Activated CD4-positive, alpha-beta T cell treated with anti-CD3 and anti-CD28 coated beads, Interleukin-2, amount 10 ng/mL, durations not matched to agents 24 days and 14 days (primary cell): ENCODE results near the gene COL13A1. TPM values are rescaled to one million over a fixed set of nuclear protein-coding genes. Genes with fewer than 3 reads are reported as not detected.

Experiments used
- DNase-seq: peaks from one replicate; pipeline ENCODE4 v3.0.0; 2022
- H3K27ac Mint-ChIP-seq: one replicate; pipeline ENCODE4 v1.8.0; 2022; ENCODE audit warnings: mild to moderate bottlenecking, mixed read lengths
- H3K27me3 Mint-ChIP-seq: one replicate; pipeline ENCODE4 v1.8.0; 2022; ENCODE audit warnings: mixed read lengths
- H3K36me3 Mint-ChIP-seq: one replicate; pipeline ENCODE4 v1.8.0; 2022; ENCODE audit warnings: low read depth, mild to moderate bottlenecking, mixed read lengths
- H3K4me1 Mint-ChIP-seq: one replicate; pipeline ENCODE4 v1.8.0; 2021; ENCODE audit warnings: mixed read lengths
- H3K4me3 Mint-ChIP-seq: one replicate; pipeline ENCODE4 v1.8.0; 2022; ENCODE audit warnings: mild to moderate bottlenecking, moderate library complexity, mixed read lengths
- H3K9me3 Mint-ChIP-seq: one replicate; pipeline ENCODE4 v1.8.0; 2021; ENCODE audit warnings: mixed read lengths
- intact Hi-C: fragments of 100-400 bp; cut with micrococcal nuclease; formaldehyde crosslinking; loops from one replicate; pipeline ENCODE4 v1.15.1; 2023
- total RNA-seq: library from RNA; stranded (reverse); gene quantifications from 2 replicates; pipeline ENCODE4 v1.2.3, GENCODE V29; 2022

Gene COL13A1
- total RNA-seq, 1 donor from 2014 or later = not detected

DNA sequence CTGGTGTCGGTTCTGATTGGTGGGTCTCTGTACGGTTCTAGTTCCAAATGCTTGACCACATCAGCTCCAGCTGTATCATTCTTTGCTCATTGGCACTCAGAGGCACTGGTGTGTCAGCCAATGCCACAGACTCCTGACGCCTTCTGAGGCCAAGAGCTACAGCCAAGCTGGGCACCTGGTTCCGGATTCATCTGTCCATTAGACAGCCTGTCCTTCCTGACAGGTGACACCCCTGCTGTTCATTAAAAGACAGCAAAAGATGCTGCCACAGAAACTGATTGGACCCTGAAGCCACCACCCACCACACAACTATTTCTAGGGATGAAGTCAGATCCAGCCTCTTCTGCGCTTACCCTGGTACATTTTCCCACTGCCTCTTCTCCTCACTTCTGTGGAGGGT is 35.6 kb downstream of the COL13A1 start:
- intact Hi-C loops = no loop called here
- peaks cover 8% of the 10 kb centered on the region for H3K27me3 Mint-ChIP-seq
- H3K4me3 Mint-ChIP-seq = no peak overlapping the region
- no peak for DNase-seq
- no peaks in the 10 kb centered on the region for H3K4me1 Mint-ChIP-seq
- no peak overlapping the region for H3K27ac Mint-ChIP-seq
- H3K9me3 Mint-ChIP-seq = no peaks in the 10 kb centered on the region
- H3K36me3 Mint-ChIP-seq = no peaks in the 10 kb centered on the region

DNA sequence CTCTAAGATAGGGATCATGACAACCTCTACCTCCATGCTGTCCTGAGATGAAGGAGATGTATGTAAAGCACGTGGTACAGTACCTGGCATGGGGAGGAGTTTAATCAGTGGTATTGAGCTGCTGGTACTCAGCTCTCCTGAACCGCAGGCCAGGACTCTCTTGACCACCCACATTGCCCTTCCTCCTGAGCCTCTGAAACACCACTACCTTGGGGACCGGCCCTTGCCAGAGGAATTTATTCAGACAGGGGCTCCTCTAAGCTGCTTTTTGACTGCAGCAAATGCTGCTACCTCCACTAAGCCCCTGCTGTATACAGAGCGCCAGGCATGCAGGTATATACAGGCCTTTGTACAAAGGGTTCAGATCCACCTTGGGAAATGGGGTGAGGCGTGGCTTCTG is 36.7 kb downstream of the COL13A1 start:
- H3K4me1 Mint-ChIP-seq = no peaks in the 10 kb centered on the region
- intact Hi-C loops = no loop called here
- no peaks in the 10 kb centered on the region for H3K9me3 Mint-ChIP-seq
- no peaks in the 10 kb centered on the region for H3K36me3 Mint-ChIP-seq
- H3K27me3 Mint-ChIP-seq = peaks cover 8% of the 10 kb centered on the region
- DNase-seq = no peak
- no peak overlapping the region for H3K27ac Mint-ChIP-seq
- no peak overlapping the region for H3K4me3 Mint-ChIP-seq

- intact Hi-C loops = no loop called here
- Mint-ChIP-seq H3K36me3 (no peaks in the 10 kb centered on the region), H3K4me1 (no peaks in the 10 kb centered on the region), H3K27ac (no peak overlapping the region), H3K4me3 (no peak overlapping the region), H3K9me3 (no peaks in the 10 kb centered on the region), H3K27me3 (peaks cover 8% of the 10 kb centered on the region)
- DNase-seq = no peak
Observed at GRCh38 chr10:69838853-69839252, 37.1 kb downstream of the COL13A1 start.

- Mint-ChIP-seq H3K27ac (no peak overlapping the region), H3K27me3 (peaks cover 7% of the 10 kb centered on the region), H3K36me3 (no peaks in the 10 kb centered on the region), H3K4me3 (no peak overlapping the region), H3K9me3 (no peaks in the 10 kb centered on the region), H3K4me1 (no peaks in the 10 kb centered on the region)
- no peak for DNase-seq
- intact Hi-C loops = no loop called here
Observed at GRCh38 chr10:69839696-69840345, 38.1 kb downstream of the COL13A1 start.

GRCh38 chr10:69840773-69841172 is 39.1 kb downstream of the COL13A1 start:
- Mint-ChIP-seq H3K4me3 (no peak overlapping the region), H3K36me3 (no peaks in the 10 kb centered on the region), H3K27me3 (peaks cover 8% of the 10 kb centered on the region), H3K27ac (no peak overlapping the region), H3K9me3 (no peaks in the 10 kb centered on the region), H3K4me1 (no peaks in the 10 kb centered on the region)
- intact Hi-C loops = no loop called here
- no peak for DNase-seq

DNA sequence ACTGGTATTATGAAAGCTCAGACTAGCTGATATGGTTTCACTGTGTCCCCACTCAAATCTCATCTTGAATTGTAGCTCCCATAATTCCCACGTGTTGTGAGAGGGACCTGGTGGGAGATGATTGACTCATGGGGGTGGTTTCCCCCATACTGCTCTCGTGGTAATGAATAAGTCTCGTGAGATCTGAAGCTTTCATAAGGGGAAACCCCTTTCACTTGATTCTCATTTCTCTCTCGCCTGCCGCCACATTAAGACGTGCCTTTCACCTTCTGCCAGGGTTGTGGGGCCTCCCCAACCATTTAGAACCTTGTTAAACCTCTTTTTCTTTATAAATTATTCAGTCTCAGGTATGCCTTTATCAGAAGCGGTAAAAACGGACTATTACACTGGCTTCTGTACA is 40.3 kb downstream of the COL13A1 start:
- no peak overlapping the region for H3K4me3 Mint-ChIP-seq
- DNase-seq = no peak
- H3K36me3 Mint-ChIP-seq = no peaks in the 10 kb centered on the region
- H3K9me3 Mint-ChIP-seq = no peaks in the 10 kb centered on the region
- H3K27ac Mint-ChIP-seq = no peak overlapping the region
- intact Hi-C loops = no loop called here
- H3K4me1 Mint-ChIP-seq = no peaks in the 10 kb centered on the region
- peaks cover 10% of the 10 kb centered on the region for H3K27me3 Mint-ChIP-seq

DNA sequence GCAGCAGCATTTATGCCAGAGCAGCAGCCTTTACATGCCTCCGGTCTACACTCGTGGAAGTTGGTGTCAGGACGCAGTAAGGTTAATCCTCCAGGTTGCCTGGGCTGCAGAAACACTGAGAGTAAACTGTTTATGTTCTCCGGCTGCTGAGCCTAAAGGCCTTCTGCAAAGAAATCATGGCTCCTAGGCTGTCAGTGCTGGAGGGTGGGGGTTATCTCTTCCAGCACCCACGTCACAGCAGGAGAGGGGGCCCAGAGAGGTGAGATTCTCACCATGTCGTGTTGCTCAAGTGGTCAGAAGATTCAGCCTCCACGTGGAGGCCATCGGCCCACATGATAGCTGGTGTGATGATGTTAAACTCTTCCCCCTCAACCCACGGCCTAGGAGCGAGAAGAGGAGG is 41.2 kb downstream of the COL13A1 start:
- no peak overlapping the region for H3K4me3 Mint-ChIP-seq
- intact Hi-C loops = no loop called here

DNA sequence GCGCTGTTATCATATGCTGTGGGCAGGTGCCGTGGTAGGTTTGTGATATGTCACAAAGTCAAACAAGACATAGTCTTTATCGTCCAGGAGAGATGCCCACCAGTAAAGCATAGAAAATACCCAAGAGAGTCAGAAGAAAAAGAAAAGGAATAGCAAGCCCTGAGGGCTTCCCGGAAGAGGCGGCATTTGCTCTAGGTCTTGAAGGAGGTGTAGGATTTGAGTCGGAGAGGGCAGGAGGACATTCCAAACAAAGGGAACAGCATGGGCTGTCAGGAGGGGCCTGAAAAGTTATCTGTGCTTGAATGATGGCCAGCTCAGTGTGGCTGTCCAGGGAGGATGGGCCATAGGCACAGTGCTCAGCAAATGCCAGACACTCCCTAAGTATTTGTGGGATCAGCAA is 42.2 kb downstream of the COL13A1 start:
- Mint-ChIP-seq H3K9me3 (no peaks in the 10 kb centered on the region), H3K36me3 (no peaks in the 10 kb centered on the region), H3K4me3 (no peak overlapping the region), H3K4me1 (no peaks in the 10 kb centered on the region), H3K27ac (no peak overlapping the region), H3K27me3 (peaks cover 14% of the 10 kb centered on the region)
- intact Hi-C loops = no loop called here
- no peak for DNase-seq

More for the DNA sequence above, 41.2 kb downstream of the COL13A1 start:
- no peaks in the 10 kb centered on the region for H3K36me3 Mint-ChIP-seq
- no peaks in the 10 kb centered on the region for H3K4me1 Mint-ChIP-seq
- H3K27me3 Mint-ChIP-seq = peaks cover 13% of the 10 kb centered on the region
- DNase-seq = no peak
- H3K27ac Mint-ChIP-seq = no peak overlapping the region
- H3K9me3 Mint-ChIP-seq = no peaks in the 10 kb centered on the region

DNA sequence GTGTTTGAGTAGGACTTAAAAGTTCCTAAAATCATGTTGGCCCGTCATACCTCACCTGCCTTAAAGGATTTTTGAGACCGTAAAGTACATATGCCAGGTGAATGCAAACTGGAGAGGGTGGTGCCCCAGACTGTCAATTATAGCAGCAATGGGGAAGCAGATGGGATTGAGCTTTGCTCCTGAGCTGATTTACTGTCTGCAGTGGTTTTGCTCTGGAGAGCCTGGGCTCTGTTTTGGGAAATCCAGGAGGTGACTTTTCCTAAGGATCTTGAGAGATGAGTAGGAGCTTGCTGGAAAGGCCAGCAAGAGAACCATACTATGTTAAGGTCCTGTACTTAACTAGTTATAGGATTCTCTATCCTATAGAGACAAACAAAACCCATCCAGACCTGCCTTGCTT is 43.0 kb downstream of the COL13A1 start:
- intact Hi-C loops = no loop called here

DNA sequence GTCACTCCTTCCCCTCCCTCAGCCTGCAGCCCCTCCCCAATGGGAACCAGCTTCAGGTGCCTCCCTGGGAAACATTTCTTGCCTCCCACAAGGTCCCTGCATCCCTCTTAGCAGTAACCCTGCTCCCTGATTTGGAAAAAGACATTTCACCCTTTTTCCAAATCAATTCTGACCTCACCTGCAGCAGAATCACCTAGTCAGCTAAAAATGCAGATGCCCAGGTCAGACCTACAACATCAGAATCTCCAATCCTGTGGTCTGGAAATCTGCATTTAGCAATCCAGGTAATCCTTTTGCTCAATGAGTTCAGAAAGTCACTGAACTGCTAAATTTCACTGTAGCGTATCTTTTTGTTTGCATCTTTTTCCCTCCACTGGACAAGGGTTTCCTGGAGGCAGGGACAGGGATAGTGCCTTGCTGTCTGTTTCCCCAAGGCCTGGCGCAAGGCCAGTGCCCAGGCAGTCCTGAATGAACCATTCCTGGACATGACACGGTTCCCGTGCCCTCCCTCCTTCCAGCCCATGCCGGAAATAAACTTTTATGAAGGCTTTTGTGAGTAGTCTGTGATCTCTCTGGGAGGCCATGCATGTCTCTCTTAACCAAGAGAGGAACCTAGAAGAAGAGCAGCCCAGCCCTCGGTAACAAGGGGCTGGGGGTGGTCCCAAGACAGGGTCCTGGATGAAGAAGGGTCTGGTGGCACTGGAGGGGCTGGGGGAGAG is 44.0 kb downstream of the COL13A1 start:
- Mint-ChIP-seq H3K4me3 (no peak overlapping the region), H3K4me1 (no peaks in the 10 kb centered on the region), H3K27ac (no peak overlapping the region), H3K36me3 (no peaks in the 10 kb centered on the region), H3K27me3 (peaks cover 16% of the 10 kb centered on the region), H3K9me3 (no peaks in the 10 kb centered on the region)
- DNase-seq = no peak
- intact Hi-C loops = no loop called here

More for the DNA sequence above, 43.0 kb downstream of the COL13A1 start:
- Mint-ChIP-seq H3K9me3 (no peaks in the 10 kb centered on the region), H3K36me3 (no peaks in the 10 kb centered on the region), H3K27ac (no peak overlapping the region), H3K27me3 (peaks cover 14% of the 10 kb centered on the region), H3K4me3 (no peak overlapping the region), H3K4me1 (no peaks in the 10 kb centered on the region)
- no peak for DNase-seq

DNA sequence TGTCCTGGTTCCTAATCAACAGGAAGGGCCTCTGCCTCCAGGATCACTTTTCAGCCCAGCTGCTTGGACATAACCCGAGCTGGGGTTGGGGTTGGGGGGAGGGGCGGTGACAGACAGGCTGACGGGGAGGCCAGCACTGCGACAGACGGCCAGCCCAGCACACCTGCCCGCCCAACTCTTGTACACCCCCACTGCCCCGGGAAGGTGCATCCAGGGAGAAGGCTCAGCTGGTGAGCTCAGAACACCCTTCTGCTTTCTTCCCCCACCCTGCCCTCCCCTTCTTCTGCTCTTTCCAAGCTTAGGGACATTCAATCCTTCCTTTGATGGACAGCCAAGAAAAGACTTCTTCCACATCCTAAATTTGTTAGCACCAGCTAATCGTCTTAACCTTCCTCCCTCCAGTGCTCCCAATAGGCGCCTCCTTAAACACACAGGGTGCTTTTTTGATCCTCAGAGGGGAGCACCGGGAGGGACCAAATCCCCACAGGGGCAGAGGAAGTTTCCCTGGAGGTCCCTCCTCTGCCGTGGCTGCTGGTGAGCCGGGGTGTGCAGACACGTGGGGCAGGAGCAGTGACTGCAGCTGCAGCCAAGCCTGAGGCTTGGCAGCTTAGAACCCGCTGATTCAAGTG is 44.7 kb downstream of the COL13A1 start:
- H3K4me1 Mint-ChIP-seq = no peaks in the 10 kb centered on the region
- H3K9me3 Mint-ChIP-seq = no peaks in the 10 kb centered on the region
- H3K4me3 Mint-ChIP-seq = no peak overlapping the region
- no peaks in the 10 kb centered on the region for H3K36me3 Mint-ChIP-seq
- peaks cover 16% of the 10 kb centered on the region for H3K27me3 Mint-ChIP-seq
- intact Hi-C loops = no loop called here
- no peak for DNase-seq
- H3K27ac Mint-ChIP-seq = no peak overlapping the region

DNA sequence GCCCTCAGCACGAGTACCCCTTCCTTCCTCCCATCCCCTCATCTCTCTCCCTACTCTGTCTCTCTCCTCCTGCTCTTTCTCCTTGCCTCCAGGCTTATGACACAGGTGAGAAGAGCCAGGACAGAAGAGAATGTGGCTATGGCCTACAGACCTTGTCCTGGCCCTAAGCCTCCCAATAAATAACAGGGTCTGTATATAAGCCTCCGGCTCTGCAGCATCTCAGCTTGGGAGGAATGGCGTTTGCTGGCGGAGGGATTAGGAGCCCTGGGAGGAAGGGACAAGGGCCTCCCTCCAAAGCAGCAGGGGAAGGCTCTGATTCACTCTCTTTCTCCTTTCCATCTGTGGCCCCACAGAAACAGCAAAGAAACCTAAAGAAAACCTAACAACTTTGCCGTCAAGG is 45.8 kb downstream of the COL13A1 start:
- no peak overlapping the region for H3K27ac Mint-ChIP-seq
- DNase-seq = no peak
- H3K9me3 Mint-ChIP-seq = no peaks in the 10 kb centered on the region
- peaks cover 16% of the 10 kb centered on the region for H3K27me3 Mint-ChIP-seq
- intact Hi-C loops = no loop called here
- H3K36me3 Mint-ChIP-seq = no peaks in the 10 kb centered on the region
- no peak overlapping the region for H3K4me3 Mint-ChIP-seq
- no peaks in the 10 kb centered on the region for H3K4me1 Mint-ChIP-seq

- intact Hi-C loops = no loop called here
- no peak for DNase-seq
- H3K27me3 Mint-ChIP-seq = peaks cover 16% of the 10 kb centered on the region
- no peaks in the 10 kb centered on the region for H3K9me3 Mint-ChIP-seq
- no peak overlapping the region for H3K4me3 Mint-ChIP-seq
- H3K36me3 Mint-ChIP-seq = no peaks in the 10 kb centered on the region
- no peaks in the 10 kb centered on the region for H3K4me1 Mint-ChIP-seq
- H3K27ac Mint-ChIP-seq = no peak overlapping the region
Observed at GRCh38 chr10:69847883-69848282, 46.2 kb downstream of the COL13A1 start.

- DNase-seq = no peak
- H3K27ac Mint-ChIP-seq = no peak overlapping the region
- intact Hi-C loops = no loop called here
- H3K4me3 Mint-ChIP-seq = no peak overlapping the region
- no peaks in the 10 kb centered on the region for H3K4me1 Mint-ChIP-seq
- H3K9me3 Mint-ChIP-seq = no peaks in the 10 kb centered on the region
- peaks cover 16% of the 10 kb centered on the region for H3K27me3 Mint-ChIP-seq
- H3K36me3 Mint-ChIP-seq = no peaks in the 10 kb centered on the region
Observed at GRCh38 chr10:69848454-69848853, 46.7 kb downstream of the COL13A1 start.
